Tibial nerve (tissue), 3 donors: Measurements from ENCODE around the gene OLFM1.

ENCODE experiments used
- CTCF ChIP-seq, 5 experiments: fragments of 200-600 bp in 3 of 5; fragments of 450-650 bp in 2 of 5; sonication (generic) in 3 of 5; IDR thresholded peaks; one replicate each; pipeline ENCODE4 v1.5.1; 2016 to 2019; ENCODE audit warnings: antibody characterized with exemption in 5 of 5, mild to moderate bottlenecking in 3 of 5, moderate library complexity in 2 of 5
- POLR2A ChIP-seq, 2 donors: fragments of 450-650 bp; IDR thresholded peaks; one replicate each; pipeline ENCODE4 v1.6.1; 2017; ENCODE audit warnings: antibody characterized with exemption in 2 of 2, mild to moderate bottlenecking in 2 of 2, moderate library complexity in 2 of 2

- TF ChIP-seq CTCF (IDR thresholded peaks at IDR 0.05) = no peak
- no peak for TF ChIP-seq POLR2A (IDR thresholded peaks at IDR 0.05)
These were observed 40.5 kb downstream of the OLFM1 start for GRCh38 chr9:135127718-135128670.
